HEK293 (cell line): ENCODE data around the gene GEN1.
A peak's percentile ranks its signal among the peaks of the same experiment; 100 is the strongest.

Experiments
- CTCF ChIA-PET: fragments of 350-600 bp; formaldehyde crosslinking; extraction: SDS; loops from one replicate; lab custom pipeline; 2021; ENCODE audit warnings: antibody characterized with exemption; lab: Yijun Ruan, JAX
- POLR2A ChIA-PET: fragments of 300-600 bp; formaldehyde crosslinking; extraction: SDS; loops from one replicate; lab custom pipeline; 2020; ENCODE audit warnings: antibody characterized with exemption, inconsistent platforms; lab: Yijun Ruan, JAX
- H3K27ac ChIP-seq: fragments of 200-500 bp; sonication (Bioruptor generic); 2 replicates; pipeline ENCODE4 v1.5.1; 2014; ENCODE audit warnings: low read depth, low read length, control low read depth, inconsistent platforms; ENCODE audit errors: extremely low read depth
- H3K36me3 ChIP-seq, 2 experiments: fragments of 200-500 bp in 1 of 2; sonication (Bioruptor generic) in 1 of 2; 1 replicate in 1 of 2; 2 replicates in 1 of 2; pipeline ENCODE4 v1.5.1; 2014 to 2017; ENCODE audit warnings: inconsistent platforms in 2 of 2, low read length in 2 of 2; ENCODE audit not compliant: control insufficient read depth in 2 of 2, insufficient read depth in 1 of 2
- H3K4me1 ChIP-seq: fragments of 200-500 bp; sonication (Bioruptor generic); 2 replicates; pipeline ENCODE4 v1.5.1; 2014; ENCODE audit warnings: mild to moderate bottlenecking, low read length, inconsistent platforms; ENCODE audit not compliant: control insufficient read depth, insufficient read depth
- H3K4me3 ChIP-seq: 2 replicates; pipeline ENCODE4 v1.5.1; 2011; ENCODE audit warnings: low read depth, mild to moderate bottlenecking, control low read depth, low read length, moderate library complexity
- H3K9me3 ChIP-seq: fragments of 200-500 bp; sonication (Bioruptor generic); 2 replicates; pipeline ENCODE4 v1.5.1; 2014; ENCODE audit warnings: low read depth, low read length, inconsistent platforms; ENCODE audit not compliant: control insufficient read depth, insufficient read depth
- AEBP2 ChIP-seq: fragments of 450-650 bp; formaldehyde crosslinking; IDR thresholded peaks from 2 replicates; pipeline ENCODE4 v1.5.1; 2016; ENCODE audit warnings: missing biosample characterization, missing genetic modification characterization, borderline replicate concordance
- BCL11A ChIP-seq: fragments of 450-650 bp; formaldehyde crosslinking; IDR thresholded peaks from 2 replicates; pipeline ENCODE4 v1.5.1; 2016; ENCODE audit warnings: low read depth, missing biosample characterization, missing genetic modification characterization
- BCL11B ChIP-seq: fragments of 450-650 bp; formaldehyde crosslinking; IDR thresholded peaks from 2 replicates; pipeline ENCODE4 v1.5.1; 2016; ENCODE audit warnings: low read depth, missing biosample characterization, missing genetic modification characterization
- EGR2 ChIP-seq: fragments of 450-650 bp; formaldehyde crosslinking; IDR thresholded peaks from 2 replicates; pipeline ENCODE4 v1.5.1; 2016; ENCODE audit warnings: low read depth, missing biosample characterization, missing genetic modification characterization
- KLF7 ChIP-seq: fragments of 450-650 bp; formaldehyde crosslinking; IDR thresholded peaks from 2 replicates; pipeline ENCODE4 v1.5.1; 2016; ENCODE audit warnings: missing biosample characterization, missing genetic modification characterization, borderline replicate concordance
- KLF8 ChIP-seq: fragments of 450-650 bp; formaldehyde crosslinking; IDR thresholded peaks from 2 replicates; pipeline ENCODE4 v1.5.1; 2016; ENCODE audit warnings: missing biosample characterization, missing genetic modification characterization
- MEIS1 ChIP-seq: sonication (generic); formaldehyde crosslinking; IDR thresholded peaks from 2 replicates; pipeline ENCODE4 v1.8.1; 2022; ENCODE audit warnings: missing genetic modification reagents, mild to moderate bottlenecking, borderline replicate concordance
- REPIN1 ChIP-seq: fragments of 450-650 bp; formaldehyde crosslinking; IDR thresholded peaks from 2 replicates; pipeline ENCODE4 v1.5.1; 2017; ENCODE audit warnings: missing biosample characterization, missing genetic modification characterization, low read depth
- ZBTB17 ChIP-seq: fragments of 450-650 bp; formaldehyde crosslinking; IDR thresholded peaks from 2 replicates; pipeline ENCODE4 v1.5.1; 2016; ENCODE audit warnings: missing biosample characterization, missing genetic modification characterization
- ZBTB7A ChIP-seq: fragments of 450-650 bp; formaldehyde crosslinking; IDR thresholded peaks from 2 replicates; pipeline ENCODE4 v1.5.1; 2016; ENCODE audit warnings: low read depth, missing biosample characterization, missing genetic modification characterization
- ZFHX2 ChIP-seq: fragments of 450-650 bp; formaldehyde crosslinking; conservative IDR thresholded peaks from 2 replicates; pipeline ENCODE4 v1.5.1; 2016; ENCODE audit warnings: missing biosample characterization, missing genetic modification characterization
- ZNF121 ChIP-seq: fragments of 450-650 bp; formaldehyde crosslinking; IDR thresholded peaks from 2 replicates; pipeline ENCODE4 v1.5.1; 2016; ENCODE audit warnings: missing biosample characterization, missing genetic modification characterization
- ZNF175 ChIP-seq: fragments of 450-650 bp; formaldehyde crosslinking; IDR thresholded peaks from 2 replicates; pipeline ENCODE4 v1.5.1; 2016; ENCODE audit warnings: missing biosample characterization, missing genetic modification characterization
- ZNF26 ChIP-seq: fragments of 450-650 bp; formaldehyde crosslinking; IDR thresholded peaks from 2 replicates; pipeline ENCODE4 v1.5.1; 2016; ENCODE audit warnings: missing biosample characterization, missing genetic modification characterization
- ZNF302 ChIP-seq: fragments of 450-650 bp; formaldehyde crosslinking; IDR thresholded peaks from 2 replicates; pipeline ENCODE4 v1.5.1; 2016; ENCODE audit warnings: missing biosample characterization, missing genetic modification characterization, low read depth
- ZNF416 ChIP-seq: fragments of 450-650 bp; formaldehyde crosslinking; IDR thresholded peaks from 2 replicates; pipeline ENCODE4 v1.5.1; 2016; ENCODE audit warnings: missing biosample characterization, missing genetic modification characterization
- ZNF560 ChIP-seq: fragments of 450-650 bp; formaldehyde crosslinking; IDR thresholded peaks from 2 replicates; pipeline ENCODE4 v1.5.1; 2017; ENCODE audit warnings: missing biosample characterization, missing genetic modification characterization, borderline replicate concordance
- ZNF629 ChIP-seq: fragments of 450-650 bp; formaldehyde crosslinking; IDR thresholded peaks from 2 replicates; pipeline ENCODE4 v1.5.1; 2017; ENCODE audit warnings: missing biosample characterization, missing genetic modification characterization
- ZNF664 ChIP-seq: fragments of 450-650 bp; formaldehyde crosslinking; IDR thresholded peaks from 2 replicates; pipeline ENCODE4 v1.5.1; 2016; ENCODE audit warnings: missing biosample characterization, missing genetic modification characterization

The GEN1 gene

GRCh38 chr2:17788773-17789172 lies 34.8 kb downstream of the GEN1 start:
- no peak overlapping the region for H3K27ac ChIP-seq
- no peaks in the 10 kb centered on the region for H3K4me1 ChIP-seq
- ChIA-PET POLR2A (no interaction called here), CTCF (no interaction called here)
- H3K4me3 ChIP-seq, result no peak overlapping the region
- H3K36me3 ChIP-seq, result no peaks in the 10 kb centered on the region
- H3K9me3 ChIP-seq, result no peaks in the 10 kb centered on the region
- TF ChIP-seq BCL11A (tag by site-specific recombination), result no peak
- TF ChIP-seq ZNF416 (tag by site-specific recombination), result no peak
- no peak for TF ChIP-seq ZNF175 (tag by site-specific recombination)
- TF ChIP-seq ZNF560 (tag by site-specific recombination), result no peak
- TF ChIP-seq KLF7 (tag by site-specific recombination), result no peak
- TF ChIP-seq ZNF664 (tag by site-specific recombination), result no peak
- no peak for TF ChIP-seq MEIS1 (CRISPR knock-in tag)
- no peak for TF ChIP-seq REPIN1
- no peak for TF ChIP-seq ZBTB17
- no peak for TF ChIP-seq AEBP2
- no peak for TF ChIP-seq BCL11B (tag by site-specific recombination)
- no peak for TF ChIP-seq ZNF629

GRCh38 chr2:17790536-17790935 lies 36.6 kb downstream of the GEN1 start:
- POLR2A ChIA-PET, result no interaction called here
- no peak overlapping the region for H3K27ac ChIP-seq
- no peaks in the 10 kb centered on the region for H3K9me3 ChIP-seq
- no peak overlapping the region for H3K4me3 ChIP-seq
- CTCF ChIA-PET, result no interaction called here
- H3K36me3 ChIP-seq, result no peaks in the 10 kb centered on the region
- no peaks in the 10 kb centered on the region for H3K4me1 ChIP-seq
- TF ChIP-seq ZBTB7A (tag by site-specific recombination), result no peak
- TF ChIP-seq KLF8, result no peak
- TF ChIP-seq, all 188 proteins: peak for 0

GRCh38 chr2:17791121-17791816 lies 37.3 kb downstream of the GEN1 start:
- H3K9me3 ChIP-seq, result no peaks in the 10 kb centered on the region
- CTCF ChIA-PET, result no interaction called here
- POLR2A ChIA-PET, result no interaction called here
- no peaks in the 10 kb centered on the region for H3K4me1 ChIP-seq
- H3K36me3 ChIP-seq, result no peaks in the 10 kb centered on the region
- H3K4me3 ChIP-seq, result no peak overlapping the region
- TF ChIP-seq ZNF302 (tag by site-specific recombination) (no peak), EGR2 (tag by site-specific recombination) (peak; percentile 39; the same call in 1 of the 2 replicates), ZNF121 (tag by site-specific recombination) (no peak), ZNF26 (tag by site-specific recombination) (no peak), ZFHX2 (tag by site-specific recombination) (peak; percentile 34)
- H3K27ac ChIP-seq, result no peak overlapping the region
